ENCODE results near the gene ARL6IP6. TPM values are rescaled to one million over a fixed set of nuclear protein-coding genes. Genes with fewer than 3 reads are reported as not detected.

ARL6IP6 gene
- 19.4 TPM for total RNA-seq

- peak within 1 kb of the TSS; percentile 95 for H3K4me3 ChIP-seq (ENCODE audit: low read length)
- no peaks in the 10 kb centered on the region for H3K27me3 ChIP-seq (ENCODE audit: insufficient read depth, low read length)
- H3K9me3 ChIP-seq (ENCODE audit: low read depth, low read length), result no peaks in the 10 kb centered on the region
- peaks cover 32% of the 10 kb centered on the region for H3K4me1 ChIP-seq (ENCODE audit: insufficient read depth, low read length)
Observed at GRCh38 chr2:152718076-152718908, at the start of gene ARL6IP6. ARL6IP6 (plus strand) TSS chr2:152718620; CDS start chr2:152718625, 5 bp downstream.

GRCh38 chr2:152674334-152674733 lies 44.1 kb upstream of the ARL6IP6 start:
- H3K9me3 ChIP-seq (ENCODE audit: low read depth, low read length), result no peaks in the 10 kb centered on the region
- no peaks in the 10 kb centered on the region for H3K27me3 ChIP-seq (ENCODE audit: insufficient read depth, low read length)
- no peaks in the 10 kb centered on the region for H3K4me1 ChIP-seq (ENCODE audit: insufficient read depth, low read length)
- H3K4me3 ChIP-seq (ENCODE audit: low read length), result no peak overlapping the region

- H3K27me3 ChIP-seq (ENCODE audit: insufficient read depth, low read length), result no peaks in the 10 kb centered on the region
Observed at GRCh38 chr2:152676461-152676860, 42.0 kb upstream of the ARL6IP6 start.

GRCh38 chr2:152678808-152679207 lies 39.6 kb upstream of the ARL6IP6 start:
- Histone ChIP-seq H3K27me3 (ENCODE audit: insufficient read depth, low read length) (no peaks in the 10 kb centered on the region), H3K4me3 (ENCODE audit: low read length) (no peak overlapping the region), H3K9me3 (ENCODE audit: low read depth, low read length) (no peaks in the 10 kb centered on the region), H3K4me1 (ENCODE audit: insufficient read depth, low read length) (no peaks in the 10 kb centered on the region)

More at GRCh38 chr2:152676461-152676860, 42.0 kb upstream of the ARL6IP6 start:
- Histone ChIP-seq H3K4me3 (ENCODE audit: low read length) (no peak overlapping the region), H3K9me3 (ENCODE audit: low read depth, low read length) (no peaks in the 10 kb centered on the region), H3K4me1 (ENCODE audit: insufficient read depth, low read length) (no peaks in the 10 kb centered on the region)

- Histone ChIP-seq H3K4me1 (ENCODE audit: insufficient read depth, low read length) (no peaks in the 10 kb centered on the region), H3K4me3 (ENCODE audit: low read length) (no peak overlapping the region), H3K27me3 (ENCODE audit: insufficient read depth, low read length) (no peaks in the 10 kb centered on the region), H3K9me3 (ENCODE audit: low read depth, low read length) (no peaks in the 10 kb centered on the region)
Observed at GRCh38 chr2:152682663-152683062, 35.8 kb upstream of the ARL6IP6 start.

- Histone ChIP-seq H3K27me3 (ENCODE audit: insufficient read depth, low read length) (no peaks in the 10 kb centered on the region), H3K4me1 (ENCODE audit: insufficient read depth, low read length) (no peaks in the 10 kb centered on the region), H3K9me3 (ENCODE audit: low read depth, low read length) (no peaks in the 10 kb centered on the region), H3K4me3 (ENCODE audit: low read length) (no peak overlapping the region)
Observed at GRCh38 chr2:152683400-152683799, 35.0 kb upstream of the ARL6IP6 start.

- no peaks in the 10 kb centered on the region for H3K4me1 ChIP-seq (ENCODE audit: insufficient read depth, low read length)
- H3K4me3 ChIP-seq (ENCODE audit: low read length), result no peak overlapping the region
- no peaks in the 10 kb centered on the region for H3K27me3 ChIP-seq (ENCODE audit: insufficient read depth, low read length)
- no peaks in the 10 kb centered on the region for H3K9me3 ChIP-seq (ENCODE audit: low read depth, low read length)
Observed at GRCh38 chr2:152686321-152686720, 32.1 kb upstream of the ARL6IP6 start.

GRCh38 chr2:152693033-152693432 lies 25.4 kb upstream of the ARL6IP6 start:
- Histone ChIP-seq H3K27me3 (ENCODE audit: insufficient read depth, low read length) (no peaks in the 10 kb centered on the region), H3K9me3 (ENCODE audit: low read depth, low read length) (no peaks in the 10 kb centered on the region), H3K4me3 (ENCODE audit: low read length) (no peak overlapping the region), H3K4me1 (ENCODE audit: insufficient read depth, low read length) (peaks cover 4% of the 10 kb centered on the region)

GRCh38 chr2:152694161-152694661 lies 24.2 kb upstream of the ARL6IP6 start:
- Histone ChIP-seq H3K4me3 (ENCODE audit: low read length) (no peak overlapping the region), H3K27me3 (ENCODE audit: insufficient read depth, low read length) (no peaks in the 10 kb centered on the region), H3K4me1 (ENCODE audit: insufficient read depth, low read length) (peaks cover 4% of the 10 kb centered on the region), H3K9me3 (ENCODE audit: low read depth, low read length) (no peaks in the 10 kb centered on the region)

GRCh38 chr2:152695763-152696162 lies 22.7 kb upstream of the ARL6IP6 start:
- H3K4me3 ChIP-seq (ENCODE audit: low read length), result no peak overlapping the region
- H3K9me3 ChIP-seq (ENCODE audit: low read depth, low read length), result no peaks in the 10 kb centered on the region
- no peaks in the 10 kb centered on the region for H3K27me3 ChIP-seq (ENCODE audit: insufficient read depth, low read length)
- H3K4me1 ChIP-seq (ENCODE audit: insufficient read depth, low read length), result peaks cover 4% of the 10 kb centered on the region

GRCh38 chr2:152696476-152696875 lies 21.9 kb upstream of the ARL6IP6 start:
- no peaks in the 10 kb centered on the region for H3K27me3 ChIP-seq (ENCODE audit: insufficient read depth, low read length)
- H3K4me3 ChIP-seq (ENCODE audit: low read length), result no peak overlapping the region
- peaks cover 4% of the 10 kb centered on the region for H3K4me1 ChIP-seq (ENCODE audit: insufficient read depth, low read length)
- no peaks in the 10 kb centered on the region for H3K9me3 ChIP-seq (ENCODE audit: low read depth, low read length)

- Histone ChIP-seq H3K4me3 (ENCODE audit: low read length) (no peak overlapping the region), H3K9me3 (ENCODE audit: low read depth, low read length) (no peaks in the 10 kb centered on the region), H3K4me1 (ENCODE audit: insufficient read depth, low read length) (peaks cover 4% of the 10 kb centered on the region), H3K27me3 (ENCODE audit: insufficient read depth, low read length) (no peaks in the 10 kb centered on the region)
Observed at GRCh38 chr2:152701198-152701597, 17.2 kb upstream of the ARL6IP6 start.

- H3K9me3 ChIP-seq (ENCODE audit: low read depth, low read length), result no peaks in the 10 kb centered on the region
- H3K4me1 ChIP-seq (ENCODE audit: insufficient read depth, low read length), result peaks cover 4% of the 10 kb centered on the region
- no peak overlapping the region for H3K4me3 ChIP-seq (ENCODE audit: low read length)
- no peaks in the 10 kb centered on the region for H3K27me3 ChIP-seq (ENCODE audit: insufficient read depth, low read length)
Observed at GRCh38 chr2:152706477-152707021, 11.9 kb upstream of the ARL6IP6 start.

- Histone ChIP-seq H3K4me3 (ENCODE audit: low read length) (no peak overlapping the region), H3K9me3 (ENCODE audit: low read depth, low read length) (no peaks in the 10 kb centered on the region), H3K27me3 (ENCODE audit: insufficient read depth, low read length) (no peaks in the 10 kb centered on the region), H3K4me1 (ENCODE audit: insufficient read depth, low read length) (peaks cover 4% of the 10 kb centered on the region)
Observed at GRCh38 chr2:152708742-152709141, 9.7 kb upstream of the ARL6IP6 start.

- no peaks in the 10 kb centered on the region for H3K27me3 ChIP-seq (ENCODE audit: insufficient read depth, low read length)
- H3K9me3 ChIP-seq (ENCODE audit: low read depth, low read length), result no peaks in the 10 kb centered on the region
- H3K4me3 ChIP-seq (ENCODE audit: low read length), result no peak overlapping the region
- peaks cover 5% of the 10 kb centered on the region for H3K4me1 ChIP-seq (ENCODE audit: insufficient read depth, low read length)
Observed at GRCh38 chr2:152710713-152711112, 7.7 kb upstream of the ARL6IP6 start.

All from mononuclear cell (primary cell).